ENCODE measurements around the gene GPD1.

- TF ChIP-seq CTCF (IDR thresholded peaks at IDR 0.05): peak; percentile 20 to 66 (median 55)
- TF ChIP-seq POLR2A (IDR thresholded peaks at IDR 0.05): peak in 1 of 2 donors; percentile 51
These were observed 18.8 kb upstream of the GPD1 start, which contains the start of gene SMARCD1 for GRCh38 chr12:50084775-50085614.
